ENCODE results near the gene OGFOD2.

The OGFOD2 gene

GRCh38 chr12:123001464-123001863 lies 26.4 kb downstream of the OGFOD2 start:
- no peaks in the 10 kb centered on the region for H3K9me3 ChIP-seq (ENCODE audit: severe bottlenecking)
- H3K27me3 ChIP-seq (ENCODE audit: insufficient read depth, low read depth, severe bottlenecking) = no peaks in the 10 kb centered on the region
- H3K27ac ChIP-seq = no peak overlapping the region
- DNase-seq = no peak
- no peak overlapping the region for H3K4me3 ChIP-seq (ENCODE audit: low read depth, low read length)
- TF ChIP-seq, protein P1, sequence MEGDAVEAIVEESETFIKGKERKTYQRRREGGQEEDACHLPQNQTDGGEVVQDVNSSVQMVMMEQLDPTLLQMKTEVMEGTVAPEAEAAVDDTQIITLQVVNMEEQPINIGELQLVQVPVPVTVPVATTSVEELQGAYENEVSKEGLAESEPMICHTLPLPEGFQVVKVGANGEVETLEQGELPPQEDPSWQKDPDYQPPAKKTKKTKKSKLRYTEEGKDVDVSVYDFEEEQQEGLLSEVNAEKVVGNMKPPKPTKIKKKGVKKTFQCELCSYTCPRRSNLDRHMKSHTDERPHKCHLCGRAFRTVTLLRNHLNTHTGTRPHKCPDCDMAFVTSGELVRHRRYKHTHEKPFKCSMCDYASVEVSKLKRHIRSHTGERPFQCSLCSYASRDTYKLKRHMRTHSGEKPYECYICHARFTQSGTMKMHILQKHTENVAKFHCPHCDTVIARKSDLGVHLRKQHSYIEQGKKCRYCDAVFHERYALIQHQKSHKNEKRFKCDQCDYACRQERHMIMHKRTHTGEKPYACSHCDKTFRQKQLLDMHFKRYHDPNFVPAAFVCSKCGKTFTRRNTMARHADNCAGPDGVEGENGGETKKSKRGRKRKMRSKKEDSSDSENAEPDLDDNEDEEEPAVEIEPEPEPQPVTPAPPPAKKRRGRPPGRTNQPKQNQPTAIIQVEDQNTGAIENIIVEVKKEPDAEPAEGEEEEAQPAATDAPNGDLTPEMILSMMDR (IDR thresholded peaks at IDR 0.05; ENCODE audit: low read depth, low read length) = no peak
- H3K36me3 ChIP-seq = no peaks in the 10 kb centered on the region

DNA sequence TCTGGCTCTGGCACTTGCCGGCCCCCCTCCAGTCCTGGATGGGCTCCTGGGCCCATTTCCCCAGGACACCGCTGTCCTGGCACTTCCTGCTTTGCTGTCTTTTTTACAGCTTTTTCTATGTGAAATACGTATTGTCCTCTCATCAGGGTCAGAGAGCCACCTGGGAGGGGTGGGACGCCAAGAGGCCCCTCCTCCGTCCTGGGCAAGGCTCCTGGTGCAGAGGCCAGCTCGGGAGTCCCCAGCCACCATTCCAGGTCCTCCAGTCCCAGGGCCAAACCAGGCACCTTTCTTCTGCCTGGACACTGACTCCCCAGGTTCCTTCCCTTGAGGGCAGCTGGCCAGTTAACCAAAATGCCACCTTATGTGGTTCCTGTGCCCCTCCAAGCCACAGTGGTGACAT lies 28.2 kb downstream of the OGFOD2 start:
- TF ChIP-seq, protein P1 (IDR thresholded peaks at IDR 0.05; ENCODE audit: low read depth, low read length) = no peak
- Histone ChIP-seq H3K36me3 (no peaks in the 10 kb centered on the region), H3K4me3 (ENCODE audit: low read depth, low read length) (no peak overlapping the region), H3K9me3 (ENCODE audit: severe bottlenecking) (no peaks in the 10 kb centered on the region), H3K27me3 (ENCODE audit: insufficient read depth, low read depth, severe bottlenecking) (no peaks in the 10 kb centered on the region), H3K27ac (no peak overlapping the region)
- no peak for DNase-seq

- Histone ChIP-seq H3K27me3 (ENCODE audit: insufficient read depth, low read depth, severe bottlenecking) (no peaks in the 10 kb centered on the region), H3K36me3 (no peaks in the 10 kb centered on the region), H3K27ac (no peak overlapping the region), H3K9me3 (ENCODE audit: severe bottlenecking) (no peaks in the 10 kb centered on the region), H3K4me3 (ENCODE audit: low read depth, low read length) (no peak overlapping the region)
- no peak for DNase-seq
- TF ChIP-seq, protein P1 (IDR thresholded peaks at IDR 0.05; ENCODE audit: low read depth, low read length) = no peak
Measured at GRCh38 chr12:123004287-123004686, 29.2 kb downstream of the OGFOD2 start.

GRCh38 chr12:123005081-123005626 lies 30.1 kb downstream of the OGFOD2 start:
- H3K27ac ChIP-seq = no peak overlapping the region
- no peaks in the 10 kb centered on the region for H3K36me3 ChIP-seq
- TF ChIP-seq, protein P1 (IDR thresholded peaks at IDR 0.05; ENCODE audit: low read depth, low read length) = no peak
- no peaks in the 10 kb centered on the region for H3K27me3 ChIP-seq (ENCODE audit: insufficient read depth, low read depth, severe bottlenecking)
- no peaks in the 10 kb centered on the region for H3K9me3 ChIP-seq (ENCODE audit: severe bottlenecking)
- DNase-seq = no peak
- H3K4me3 ChIP-seq (ENCODE audit: low read depth, low read length) = no peak overlapping the region

DNA sequence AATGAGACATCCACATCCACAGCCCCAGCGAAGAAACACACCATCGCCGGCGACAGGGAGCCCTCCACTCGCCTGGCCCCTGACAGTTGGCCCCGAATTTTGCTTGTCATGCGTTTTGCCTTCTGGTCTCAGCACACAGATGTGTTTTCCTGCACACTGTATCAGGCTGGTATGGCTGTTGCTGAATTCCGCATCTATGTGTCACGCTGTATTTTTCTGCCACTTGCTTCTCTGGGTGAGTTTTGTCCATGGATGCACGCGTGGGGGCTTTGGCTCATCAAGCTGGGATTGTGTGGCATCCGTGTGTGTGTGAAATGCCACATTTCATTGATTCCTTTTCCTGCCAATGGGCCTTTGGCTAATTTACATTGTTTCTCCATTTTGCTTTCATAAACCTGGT lies 31.9 kb downstream of the OGFOD2 start:
- no peak for DNase-seq
- H3K9me3 ChIP-seq (ENCODE audit: severe bottlenecking) = no peaks in the 10 kb centered on the region
- no peaks in the 10 kb centered on the region for H3K27me3 ChIP-seq (ENCODE audit: insufficient read depth, low read depth, severe bottlenecking)
- no peak overlapping the region for H3K27ac ChIP-seq
- H3K4me3 ChIP-seq (ENCODE audit: low read depth, low read length) = no peak overlapping the region
- H3K36me3 ChIP-seq = no peaks in the 10 kb centered on the region
- TF ChIP-seq, protein P1 (IDR thresholded peaks at IDR 0.05; ENCODE audit: low read depth, low read length) = no peak

GRCh38 chr12:123010110-123010509 lies 35.1 kb downstream of the OGFOD2 start:
- Histone ChIP-seq H3K27ac (no peak overlapping the region), H3K36me3 (no peaks in the 10 kb centered on the region), H3K27me3 (ENCODE audit: insufficient read depth, low read depth, severe bottlenecking) (no peaks in the 10 kb centered on the region), H3K9me3 (ENCODE audit: severe bottlenecking) (peaks cover 4% of the 10 kb centered on the region), H3K4me3 (ENCODE audit: low read depth, low read length) (no peak overlapping the region)
- TF ChIP-seq, protein P1 (IDR thresholded peaks at IDR 0.05; ENCODE audit: low read depth, low read length) = no peak
- DNase-seq = no peak

Measured in WERI-Rb-1 (cell line).